Stimulated activated CD4-positive, alpha-beta T cell treated with anti-CD3 and anti-CD28 coated beads, TNF-alpha, amount 100 ng/mL, for 24 hours (primary cell): ENCODE results near the gene MYO5B.

Source experiments
- DNase-seq, 3 experiments: peaks; one replicate each; pipeline ENCODE4 v3.0.0-alpha.2; 2020; ENCODE audit warnings: low read depth in 3 of 3

MYO5B gene

GRCh38 chr18:50071397-50071796, 123.5 kb downstream of the MYO5B start:
- no peak for DNase-seq

DNA sequence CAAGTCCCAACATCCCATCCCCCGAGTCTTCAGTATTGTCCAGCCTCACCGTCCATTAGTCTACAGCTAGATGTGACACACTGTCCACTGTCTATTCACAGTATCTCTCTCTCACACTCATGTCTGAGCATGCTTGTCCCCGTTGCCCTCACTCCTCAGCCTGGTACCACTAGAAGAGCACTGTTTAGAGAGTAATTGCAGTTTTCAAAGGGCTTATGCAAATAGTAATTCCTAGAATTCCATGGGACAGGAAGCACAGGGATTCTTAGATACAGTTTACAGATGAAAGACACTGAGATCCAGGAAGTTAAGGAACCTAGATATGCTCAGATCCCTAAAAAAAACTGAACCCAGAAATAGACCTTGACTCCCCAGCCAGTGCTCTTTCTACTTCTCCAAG, 125.5 kb downstream of the MYO5B start:
- DNase-seq = no peak

- no peak for DNase-seq
Observed at GRCh38 chr18:50065527-50065926, 129.4 kb downstream of the MYO5B start.

- DNase-seq = no peak
Observed at GRCh38 chr18:50065039-50065438, 129.9 kb downstream of the MYO5B start.

GRCh38 chr18:50061876-50062517, 132.9 kb downstream of the MYO5B start:
- DNase-seq = no peak

DNA sequence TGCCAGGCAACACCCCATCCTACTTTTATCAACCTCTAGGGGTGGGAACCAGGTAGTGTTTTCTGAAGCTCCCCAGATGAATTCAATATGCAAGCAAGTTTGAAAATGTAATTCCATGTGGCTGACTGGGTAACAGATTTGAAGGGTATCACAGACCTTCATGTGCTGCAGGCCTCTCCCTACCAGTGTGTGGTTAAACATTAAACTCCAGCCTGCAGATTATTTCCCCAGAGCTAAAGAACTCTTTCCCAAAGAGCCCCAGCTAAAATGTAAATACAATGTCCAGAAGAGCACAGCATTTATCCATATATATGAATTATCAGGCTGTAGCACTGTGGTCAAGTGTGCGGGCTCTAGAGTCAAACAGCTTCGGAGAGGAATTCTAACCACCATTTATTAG, 134.1 kb downstream of the MYO5B start:
- no peak for DNase-seq

DNA sequence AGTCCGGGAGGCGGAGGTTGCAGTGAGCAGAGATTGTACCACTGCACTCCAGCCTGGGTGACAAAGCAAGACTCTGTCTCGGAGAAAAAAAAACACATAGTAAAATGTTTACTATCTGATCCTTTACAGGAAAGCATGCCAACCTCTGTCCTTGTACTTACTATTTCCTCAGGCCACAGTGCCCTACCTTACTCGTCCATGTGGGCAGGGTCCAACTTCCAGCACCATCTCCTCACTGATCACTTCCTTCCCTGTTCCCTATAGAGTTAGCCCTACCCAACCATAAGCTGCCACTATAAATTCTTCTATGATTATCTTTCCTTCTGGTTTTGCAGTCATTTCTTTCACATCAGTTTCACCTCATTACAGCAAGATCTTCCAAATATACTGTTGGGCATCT, 136.2 kb downstream of the MYO5B start:
- no peak for DNase-seq

- DNase-seq = no peak
Observed at GRCh38 chr18:50057009-50057408, 137.9 kb downstream of the MYO5B start.

DNA sequence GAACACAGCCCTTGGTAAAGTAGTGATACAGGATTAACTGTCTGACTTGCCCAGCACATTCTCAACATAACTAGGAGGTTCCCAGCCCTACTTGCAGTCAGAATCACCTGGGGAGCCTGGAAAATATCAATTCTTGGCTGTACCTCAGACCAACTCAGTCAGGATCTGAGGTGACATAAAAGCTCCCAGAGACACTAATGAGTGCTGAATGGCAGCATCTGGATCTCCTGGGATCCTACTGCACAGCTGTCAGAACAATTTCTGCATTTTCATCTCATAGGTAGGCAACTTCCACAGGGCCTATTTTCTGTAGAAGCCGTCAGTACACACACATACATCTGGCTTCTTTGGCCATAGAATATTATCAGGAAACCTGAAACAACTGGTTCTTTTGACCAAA, 138.8 kb downstream of the MYO5B start:
- no peak for DNase-seq

DNA sequence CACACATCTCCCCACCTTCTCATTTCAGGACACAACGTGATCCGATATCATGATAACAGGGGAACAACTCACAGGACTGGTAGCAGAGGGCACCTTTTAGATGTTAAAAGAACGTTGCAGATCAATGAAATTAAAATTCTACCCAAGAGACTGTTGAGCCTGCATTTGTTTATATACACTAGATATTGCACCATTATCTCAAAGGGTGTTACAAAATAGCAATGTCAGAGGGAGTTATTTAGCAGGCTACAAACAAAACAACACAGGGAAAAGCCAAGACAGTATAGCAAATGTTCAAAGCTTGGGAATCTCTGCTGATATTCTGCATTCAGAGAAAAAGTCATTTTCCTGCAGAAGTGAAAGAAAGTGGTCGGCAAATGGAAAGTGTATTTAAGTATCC, 139.5 kb downstream of the MYO5B start:
- no peak for DNase-seq

DNA sequence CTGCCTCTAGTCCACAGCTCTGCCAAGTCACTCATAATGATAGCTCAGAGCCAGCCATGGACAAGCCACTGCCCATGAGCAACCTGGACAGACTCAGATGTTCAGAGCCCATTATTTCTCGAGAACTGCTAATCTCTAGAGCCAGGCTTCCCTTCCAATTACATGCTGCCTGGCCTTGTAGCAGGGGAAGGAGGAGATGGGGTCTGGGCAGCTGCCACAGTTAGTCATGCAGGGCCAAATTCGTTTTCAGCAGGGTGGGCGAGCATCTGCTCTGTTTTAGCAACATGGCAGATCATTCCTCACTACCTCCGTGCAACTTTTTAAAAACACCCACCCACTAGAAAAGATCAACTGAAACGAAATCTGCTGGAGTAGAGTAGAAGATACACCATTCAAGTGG, 141.8 kb downstream of the MYO5B start:
- no peak for DNase-seq

GRCh38 chr18:50051288-50051687, 143.7 kb downstream of the MYO5B start:
- no peak for DNase-seq

GRCh38 chr18:50045126-50045525, 149.8 kb downstream of the MYO5B start:
- DNase-seq = no peak

- DNase-seq = no peak
Observed at GRCh38 chr18:50044402-50044801, 150.5 kb downstream of the MYO5B start.

DNA sequence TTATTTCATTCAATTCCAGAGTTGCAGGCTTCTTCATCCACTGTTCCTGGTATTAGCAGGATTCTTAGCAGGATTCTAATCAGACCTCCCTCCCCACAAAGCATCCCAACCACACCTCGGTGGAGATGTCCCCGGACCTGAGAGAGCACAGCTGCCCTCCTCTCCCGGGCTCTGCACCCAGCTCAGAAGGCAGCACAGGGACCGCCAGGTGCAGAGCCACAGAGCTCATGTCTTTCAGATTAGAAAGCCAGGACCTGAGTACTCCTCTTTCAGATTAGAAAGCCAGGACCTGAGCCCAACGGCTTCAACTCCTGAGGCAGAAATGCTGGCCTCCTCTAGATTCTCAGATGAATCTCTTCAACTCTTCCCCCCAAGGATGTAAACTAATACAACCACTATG, 152.3 kb downstream of the MYO5B start:
- DNase-seq = no peak

DNA sequence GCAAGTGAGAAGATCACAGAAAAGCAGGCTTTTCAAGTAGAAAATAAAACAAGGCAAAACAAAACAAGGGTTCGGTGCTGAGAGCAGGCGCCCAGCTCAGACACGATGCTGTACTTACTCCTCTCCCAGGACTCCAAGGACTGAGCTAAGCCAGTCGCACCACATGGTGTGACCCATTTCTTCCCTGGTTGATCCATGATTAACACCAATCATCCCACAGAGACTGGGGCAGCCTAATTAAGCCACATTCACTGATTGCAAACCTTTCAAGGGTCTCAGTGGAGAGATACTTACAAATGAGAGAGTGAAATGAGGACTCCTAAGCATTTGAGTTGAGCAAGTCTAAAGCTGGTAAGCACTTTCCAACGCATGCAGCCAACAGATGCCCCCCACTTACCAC, 155.2 kb downstream of the MYO5B start:
- no peak for DNase-seq

DNA sequence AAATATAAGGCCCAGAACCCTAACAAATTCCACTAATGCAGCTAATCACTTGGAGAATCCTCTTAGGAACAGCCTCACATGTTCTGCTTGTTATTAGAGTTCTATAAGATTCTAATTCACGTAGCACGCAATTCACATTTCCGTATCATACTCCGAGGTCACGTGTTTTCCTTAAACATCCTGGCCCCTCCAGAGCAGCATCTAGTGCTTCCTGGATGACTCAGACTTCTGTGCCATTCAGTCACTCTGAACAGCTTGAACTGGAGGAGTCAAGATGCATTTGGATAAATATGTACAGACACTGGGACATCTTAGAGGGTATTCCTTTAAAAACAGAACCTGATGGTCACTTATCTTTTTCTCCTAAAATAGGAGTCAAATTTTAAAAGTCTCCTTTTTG, 156.5 kb downstream of the MYO5B start:
- DNase-seq = no peak

- no peak for DNase-seq
Observed at GRCh38 chr18:50034029-50034428, 160.9 kb downstream of the MYO5B start.

DNA sequence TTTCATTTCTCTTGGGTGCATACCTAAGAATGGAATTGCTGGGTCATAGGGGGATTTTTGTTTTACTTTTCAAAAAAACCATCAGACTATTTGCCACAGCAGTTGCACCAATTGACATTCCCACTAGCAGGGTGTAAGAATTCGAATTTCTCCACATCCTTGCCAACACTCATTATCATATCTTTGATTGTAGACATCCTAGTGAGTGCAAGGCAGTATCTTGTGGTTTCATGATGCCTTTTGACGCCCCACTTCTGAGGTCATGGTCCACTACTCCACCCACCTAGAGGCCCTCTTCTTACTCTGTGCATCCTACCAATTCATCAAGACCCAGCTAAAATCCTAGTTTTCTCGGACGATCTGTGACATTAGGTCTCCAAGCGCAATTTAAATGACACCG, 161.9 kb downstream of the MYO5B start:
- no peak for DNase-seq

GRCh38 chr18:50030146-50030545, 164.8 kb downstream of the MYO5B start:
- DNase-seq = no peak

- DNase-seq = no peak
Observed at GRCh38 chr18:50027996-50028395, 167.0 kb downstream of the MYO5B start.

DNA sequence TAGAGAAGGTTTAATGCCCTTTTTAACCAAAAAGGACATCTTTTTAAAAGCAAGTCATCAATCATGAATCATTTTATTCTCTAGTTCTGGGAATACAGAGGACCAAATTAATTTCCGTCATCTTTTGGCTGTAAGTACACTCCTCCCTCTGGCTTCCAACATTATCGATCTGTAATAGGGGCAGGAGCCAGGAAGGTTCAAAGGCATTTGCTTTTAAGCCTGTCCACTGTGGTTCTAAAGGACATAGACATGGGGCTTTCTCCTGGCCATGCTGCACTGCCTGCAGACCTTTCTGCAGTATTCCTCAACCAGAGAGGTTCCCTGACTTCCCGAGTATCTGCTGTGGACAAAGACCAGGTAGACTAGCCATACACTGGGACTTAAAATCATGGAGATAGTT, 170.5 kb downstream of the MYO5B start:
- DNase-seq = no peak

DNA sequence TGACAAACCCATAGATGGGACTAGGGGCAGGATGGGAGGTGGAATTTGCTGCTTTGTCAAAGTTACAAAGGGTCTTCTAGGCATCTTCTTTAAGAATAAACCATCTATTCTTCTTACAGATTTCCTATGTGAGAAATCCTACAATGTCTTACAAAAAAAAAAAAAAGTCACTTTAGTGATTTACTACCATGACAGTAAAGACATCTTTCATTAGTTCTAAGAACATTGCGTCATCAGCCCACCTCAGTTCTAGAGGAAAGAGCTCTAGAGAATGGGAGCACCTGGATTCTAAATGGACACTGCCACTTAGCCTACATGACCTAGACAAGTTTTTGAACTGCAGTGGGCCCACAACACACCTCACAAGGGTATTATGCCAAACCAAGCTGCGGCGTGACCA, 172.0 kb downstream of the MYO5B start:
- no peak for DNase-seq

DNA sequence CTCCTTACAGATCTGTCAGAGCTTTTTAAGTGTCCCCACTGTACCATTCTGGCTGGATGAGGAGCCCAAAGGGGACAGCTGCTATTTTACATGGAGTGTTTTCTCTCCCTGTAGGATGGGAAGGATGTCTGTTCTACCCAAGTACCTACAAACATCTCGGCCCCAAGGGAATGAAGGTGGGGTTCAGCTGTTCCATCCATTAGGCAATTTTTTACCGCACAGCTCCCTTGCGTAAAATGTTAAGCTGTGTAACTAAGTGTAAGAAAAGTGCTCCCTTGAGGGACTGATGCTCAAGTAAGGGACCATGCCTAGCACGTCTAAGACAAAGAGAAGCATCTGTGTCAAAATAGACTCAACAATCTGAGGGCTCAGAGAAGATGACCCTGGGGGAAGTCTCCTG, 180.3 kb downstream of the MYO5B start:
- no peak for DNase-seq
